GM21528 (cell line): ENCODE data around the gene SLC7A14.

ENCODE experiments used
- ATAC-seq: cut with Tn5 transposase; IDR thresholded peaks from one replicate; pipeline ENCODE4 v1.9.1; 2021; ENCODE audit warnings: mild to moderate bottlenecking, moderate library complexity; ENCODE audit not compliant: unreplicated experiment, low FRiP score

The SLC7A14 gene

GRCh38 chr3:170410428-170411029 is 175.3 kb downstream of the SLC7A14 start:
- ATAC-seq = no peak
